Sigmoid colon (tissue), 7 donors: ENCODE data around the gene PLA2G15. TPM values are rescaled to one million over a fixed set of nuclear protein-coding genes. Genes with fewer than 3 reads are reported as not detected.

Experiments used
- DNase-seq: peaks from one replicate; pipeline ENCODE4 v3.0.0-alpha.2; 2019
- H3K27ac ChIP-seq, 4 donors: fragments of 200-600 bp; sonication (generic); one replicate each; pipeline ENCODE4 v1.5.1; 2016 to 2019; ENCODE audit warnings: mild to moderate bottlenecking in 1 of 4
- H3K27me3 ChIP-seq, 3 donors: fragments of 200-600 bp; sonication (generic); one replicate each; pipeline ENCODE4 v1.5.1; 2019; ENCODE audit warnings: mild to moderate bottlenecking in 1 of 3
- H3K36me3 ChIP-seq, 4 donors: fragments of 200-600 bp; sonication (generic); one replicate each; pipeline ENCODE4 v1.5.1; 2016 to 2019
- H3K4me1 ChIP-seq, 4 donors: fragments of 200-600 bp; sonication (generic); one replicate each; pipeline ENCODE4 v1.5.1; 2017 to 2019
- H3K4me3 ChIP-seq, 4 donors: fragments of 200-600 bp; sonication (generic); one replicate each; pipeline ENCODE4 v1.5.1; 2017 to 2019; ENCODE audit warnings: mild to moderate bottlenecking in 2 of 4, moderate library complexity in 1 of 4
- H3K9me3 ChIP-seq, 4 donors: fragments of 200-600 bp in 3 of 4; sonication (generic) in 3 of 4; one replicate each; pipeline versions ENCODE4 v1.5.1 to v1.6.1; 2013 to 2019
- CTCF ChIP-seq, 4 experiments: fragments of 450-650 bp in 3 of 4; fragments of 200-600 bp in 1 of 4; IDR thresholded peaks; one replicate each; pipeline ENCODE4 v1.5.1; 2016 to 2019; ENCODE audit warnings: antibody characterized with exemption in 4 of 4, mild to moderate bottlenecking in 3 of 4, moderate library complexity in 2 of 4
- EP300 ChIP-seq, 4 donors: sonication (generic); formaldehyde crosslinking; IDR thresholded peaks; one replicate each; pipeline ENCODE4 v1.6.1; 2017; ENCODE audit warnings: antibody characterized with exemption in 4 of 4
- POLR2A ChIP-seq, 2 donors: fragments of 450-650 bp; IDR thresholded peaks; one replicate each; pipeline ENCODE4 v1.6.1; 2016; ENCODE audit warnings: antibody characterized with exemption in 2 of 2, mild to moderate bottlenecking in 2 of 2, moderate library complexity in 2 of 2
- POLR2AphosphoS5 ChIP-seq, 4 donors: sonication (generic); formaldehyde crosslinking; IDR thresholded peaks; one replicate each; pipeline ENCODE4 v1.6.1; 2017; ENCODE audit warnings: antibody characterized with exemption in 4 of 4
- WGBS, 2 donors: extraction: QIAGEN DNeasy Blood & Tissue Kit; methylation state at CpG; one replicate each; pipeline ENCODE4 v1.1.7; 2013; 5-methylcytosine and 5-hydroxymethylcytosine counted together
- intact Hi-C: fragments of 100-400 bp; cut with DNase I; formaldehyde crosslinking; loops from one replicate; pipeline ENCODE4 v1.15.1; 2023
- polyA plus RNA-seq, 3 donors: library from polyadenylated mRNA; stranded (reverse); fragments of 200-250 nt; gene quantifications; one replicate each; pipeline ENCODE4 v1.2.3, GENCODE V29; 2013
- total RNA-seq, 4 donors: library from RNA; depleted of rRNA; stranded (reverse); fragments of >200 nt; gene quantifications; one replicate each; pipeline ENCODE4 v1.1.0, GENCODE V29; 2016
- donor health status: healthy with polysubstance abuse.
- donor health status: Bipolar disorder and iron deficiency.
- donor health status: healthy.

PLA2G15 gene
- total and polyA plus RNA-seq, 7 donors: 4.2 to 15.7 (median 10.2) TPM

GRCh38 chr16:68234188-68235107, 10.7 kb upstream of the PLA2G15 start:
- 11 to 56% methylated on average over 13 of the region's 13 CpGs for WGBS, 2 donors
- no peaks in the 10 kb centered on the region for H3K27me3 ChIP-seq
- no peaks in the 10 kb centered on the region for H3K9me3 ChIP-seq
- no peaks in the 10 kb centered on the region for H3K36me3 ChIP-seq
- TF ChIP-seq EP300 (IDR thresholded peaks at IDR 0.05) (no peak), POLR2AphosphoS5 (IDR thresholded peaks at IDR 0.05) (peak in 1 of 4 donors; percentile 32)
- peak; percentile 67 for DNase-seq
- intact Hi-C loops: no loop called here
- H3K27ac ChIP-seq: peak overlapping the region in 2 of 4 donors; percentile 4 to 74
- H3K4me3 ChIP-seq: no peak overlapping the region
- peaks cover 0 to 28% (median 26%) of the 10 kb centered on the region in 4 donors for H3K4me1 ChIP-seq

- TF ChIP-seq CTCF (IDR thresholded peaks at IDR 0.05) (no peak), POLR2A (IDR thresholded peaks at IDR 0.05) (no peak), POLR2AphosphoS5 (IDR thresholded peaks at IDR 0.05) (no peak), EP300 (IDR thresholded peaks at IDR 0.05) (no peak)
- Histone ChIP-seq H3K4me3 (peak overlapping the region in 3 of 4 donors; percentile 49 to 73 (median 58)), H3K36me3 (no peaks in the 10 kb centered on the region), H3K27ac (peak overlapping the region; percentile 3 to 74 (median 12)), H3K9me3 (no peaks in the 10 kb centered on the region), H3K4me1 (peaks cover 0 to 37% (median 34%) of the 10 kb centered on the region in 4 donors), H3K27me3 (no peaks in the 10 kb centered on the region)
- WGBS, 2 donors: 14 to 50% methylated on average over 73 of the region's 73 CpGs
- DNase-seq: peak; percentile 72
- intact Hi-C loops: no loop called here
Observed at GRCh38 chr16:68235108-68235886, 9.9 kb upstream of the PLA2G15 start.

- Histone ChIP-seq H3K9me3 (no peaks in the 10 kb centered on the region), H3K4me3 (peak within 1 kb of the TSS; percentile 39 to 73 (median 54)), H3K27me3 (no peaks in the 10 kb centered on the region), H3K4me1 (peaks cover 0 to 37% (median 35%) of the 10 kb centered on the region in 4 donors), H3K36me3 (no peaks in the 10 kb centered on the region), H3K27ac (peak within 1 kb of the TSS; percentile 74 to 88 (median 80))
- intact Hi-C loops: no loop called here
- TF ChIP-seq POLR2A (IDR thresholded peaks at IDR 0.05) (no peak), CTCF (IDR thresholded peaks at IDR 0.05) (no peak), EP300 (IDR thresholded peaks at IDR 0.05) (no peak), POLR2AphosphoS5 (IDR thresholded peaks at IDR 0.05) (no peak)
- 1 to 6% methylated on average over 36 of the region's 36 CpGs for WGBS, 2 donors
- DNase-seq: no peak
Observed at GRCh38 chr16:68235887-68236136, 9.4 kb upstream of the PLA2G15 start, which contains the start of gene ESRP2. Gene ESRP2 (minus strand): TSS chr16:68236127. CDS start chr16:68236045, 82 bp downstream.

- TF ChIP-seq CTCF (IDR thresholded peaks at IDR 0.05) (no peak), EP300 (IDR thresholded peaks at IDR 0.05) (no peak), POLR2A (IDR thresholded peaks at IDR 0.05) (peak in 1 of 2 donors; percentile 77), POLR2AphosphoS5 (IDR thresholded peaks at IDR 0.05) (peak in 1 of 4 donors; percentile 52)
- intact Hi-C loops: no loop called here
Observed at GRCh38 chr16:68236137-68236825, 8.9 kb upstream of the PLA2G15 start.

More at GRCh38 chr16:68236137-68236825, 8.9 kb upstream of the PLA2G15 start:
- DNase-seq: peak; percentile 77
- WGBS, 2 donors: 3 to 8% methylated on average over 45 of the region's 45 CpGs
- peak overlapping the region; percentile 74 to 88 (median 80) for H3K27ac ChIP-seq
- no peaks in the 10 kb centered on the region for H3K36me3 ChIP-seq
- peak overlapping the region in 3 of 4 donors; percentile 49 to 73 (median 58) for H3K4me3 ChIP-seq
- peaks cover 0 to 37% (median 35%) of the 10 kb centered on the region in 4 donors for H3K4me1 ChIP-seq
- no peaks in the 10 kb centered on the region for H3K9me3 ChIP-seq
- no peaks in the 10 kb centered on the region for H3K27me3 ChIP-seq
